Femur (tissue), 1 donor: ENCODE measurements around the gene MEGF11.

Experiments used
- DNase-seq: peaks from one replicate; pipeline ENCODE4 v3.0.0-alpha.2; 2017

Gene MEGF11

GRCh38 chr15:65960586-65960985 is 293.0 kb downstream of the MEGF11 start:
- DNase-seq: no peak

- no peak for DNase-seq
Measured at GRCh38 chr15:65958835-65959234, 294.7 kb downstream of the MEGF11 start.

- no peak for DNase-seq
Measured at GRCh38 chr15:65957451-65957850, 296.1 kb downstream of the MEGF11 start.

GRCh38 chr15:65956899-65957298 is 296.7 kb downstream of the MEGF11 start:
- DNase-seq: no peak

- DNase-seq: no peak
Measured at GRCh38 chr15:65956307-65956706, 297.2 kb downstream of the MEGF11 start.

GRCh38 chr15:65954289-65954741 is 299.2 kb downstream of the MEGF11 start:
- DNase-seq: no peak

GRCh38 chr15:65953622-65954021 is 299.9 kb downstream of the MEGF11 start:
- no peak for DNase-seq

- DNase-seq: peak; percentile 51
Measured at GRCh38 chr15:65952391-65953053, 301.0 kb downstream of the MEGF11 start.

- no peak for DNase-seq
Measured at GRCh38 chr15:65951007-65951406, 302.5 kb downstream of the MEGF11 start.

- DNase-seq: no peak
Measured at GRCh38 chr15:65949491-65949890, 304.1 kb downstream of the MEGF11 start.

- no peak for DNase-seq
Measured at GRCh38 chr15:65949011-65949410, 304.5 kb downstream of the MEGF11 start.

GRCh38 chr15:65948383-65948782 is 305.2 kb downstream of the MEGF11 start:
- no peak for DNase-seq

GRCh38 chr15:65947041-65947440 is 306.5 kb downstream of the MEGF11 start:
- no peak for DNase-seq

GRCh38 chr15:65945616-65946015 is 307.9 kb downstream of the MEGF11 start:
- no peak for DNase-seq

GRCh38 chr15:65944404-65944803 is 309.1 kb downstream of the MEGF11 start:
- no peak for DNase-seq

GRCh38 chr15:65942436-65942835 is 311.1 kb downstream of the MEGF11 start:
- DNase-seq: no peak

- DNase-seq: no peak
Measured at GRCh38 chr15:65940618-65940909, 313.0 kb downstream of the MEGF11 start.

- DNase-seq: no peak
Measured at GRCh38 chr15:65939901-65940617, 313.5 kb downstream of the MEGF11 start.

- DNase-seq: no peak
Measured at GRCh38 chr15:65938604-65939003, 314.9 kb downstream of the MEGF11 start.

GRCh38 chr15:65937476-65937875 is 316.1 kb downstream of the MEGF11 start:
- no peak for DNase-seq

GRCh38 chr15:65937054-65937453 is 316.5 kb downstream of the MEGF11 start:
- no peak for DNase-seq

GRCh38 chr15:65936282-65936681 is 317.3 kb downstream of the MEGF11 start:
- DNase-seq: no peak

GRCh38 chr15:65935391-65935790 is 318.2 kb downstream of the MEGF11 start:
- DNase-seq: no peak

- no peak for DNase-seq
Measured at GRCh38 chr15:65931221-65931620, 322.3 kb downstream of the MEGF11 start.

GRCh38 chr15:65930134-65930533 is 323.4 kb downstream of the MEGF11 start:
- no peak for DNase-seq
